Keratinocyte (primary cell): ENCODE measurements around the gene VSTM1. TPM values are rescaled to one million over a fixed set of nuclear protein-coding genes. Genes with fewer than 3 reads are reported as not detected.

Experiments used
- DNase-seq: peaks from one replicate; pipeline ENCODE4 v3.0.0-alpha.2; 2011; ENCODE audit warnings: low read depth, missing footprints, low spot score
- FAIRE-seq: peaks from 2 replicates; lab custom pipeline; 2011; peaks lifted over from hg19 to GRCh38; lab: Jason Lieb, UNC
- H2AFZ ChIP-seq: 2 replicates; pipeline ENCODE4 v1.6.0; 2012; ENCODE audit warnings: low read length, control low read depth, inconsistent platforms; ENCODE audit not compliant: control insufficient read depth
- H3K27ac ChIP-seq: 2 replicates; pipeline ENCODE4 v1.5.1; 2011; ENCODE audit warnings: low read length; ENCODE audit not compliant: control insufficient read depth, insufficient read depth
- H3K27me3 ChIP-seq: 3 replicates; pipeline ENCODE4 v1.6.0; 2011; ENCODE audit warnings: low read length; ENCODE audit not compliant: control insufficient read depth, insufficient read depth; ENCODE audit errors: extremely low read depth
- H3K36me3 ChIP-seq, 2 experiments: 2 replicates in 1 of 2; 3 replicates in 1 of 2; pipeline ENCODE4 v1.5.1; 2011; ENCODE audit warnings: low read length in 2 of 2, mild to moderate bottlenecking in 1 of 2; ENCODE audit not compliant: control insufficient read depth in 2 of 2, insufficient read depth in 2 of 2; ENCODE audit errors: extremely low read depth in 1 of 2
- H3K4me1 ChIP-seq: 3 replicates; pipeline ENCODE4 v1.5.1; 2011; ENCODE audit warnings: low read length; ENCODE audit not compliant: control insufficient read depth, insufficient read depth; ENCODE audit errors: extremely low read depth
- H3K4me2 ChIP-seq: 3 replicates; pipeline ENCODE4 v1.6.0; 2011; ENCODE audit warnings: low read depth, low read length; ENCODE audit not compliant: control insufficient read depth, insufficient read depth; ENCODE audit errors: extremely low read depth
- H3K4me3 ChIP-seq, 3 experiments: fragments of 200-600 bp in 1 of 3; sonication (generic) in 1 of 3; 2 replicates in 2 of 3; 3 replicates in 1 of 3; pipeline ENCODE4 v1.5.1; 2011 to 2016; ENCODE audit warnings: low read length in 3 of 3, mild to moderate bottlenecking in 3 of 3, control low read depth in 2 of 3, inconsistent platforms in 1 of 3, low read depth in 1 of 3, mixed read lengths in 1 of 3, mixed run types in 1 of 3, moderate library complexity in 1 of 3; ENCODE audit not compliant: control insufficient read depth in 2 of 3, insufficient read depth in 2 of 3; ENCODE audit errors: extremely low read depth in 1 of 3
- H3K79me2 ChIP-seq: 2 replicates; pipeline ENCODE4 v1.6.0; 2012; ENCODE audit warnings: low read length; ENCODE audit not compliant: control insufficient read depth, insufficient read depth
- H3K9ac ChIP-seq: 3 replicates; pipeline ENCODE4 v1.6.0; 2011; ENCODE audit warnings: low read length; ENCODE audit not compliant: control insufficient read depth, insufficient read depth; ENCODE audit errors: extremely low read depth
- H3K9me1 ChIP-seq: 3 replicates; pipeline ENCODE4 v1.6.0; 2011; ENCODE audit warnings: low read length; ENCODE audit not compliant: control insufficient read depth, insufficient read depth; ENCODE audit errors: extremely low read depth
- H3K9me3 ChIP-seq: 2 replicates; pipeline ENCODE4 v1.5.1; 2012; ENCODE audit warnings: low read depth, low read length; ENCODE audit not compliant: control insufficient read depth
- H4K20me1 ChIP-seq: 3 replicates; pipeline ENCODE4 v1.6.0; 2011; ENCODE audit warnings: low read length; ENCODE audit not compliant: control insufficient read depth, insufficient read depth; ENCODE audit errors: extremely low read depth
- CTCF ChIP-seq, 3 experiments: IDR thresholded peaks in 1 of 3; conservative IDR thresholded peaks in 1 of 3; optimal IDR thresholded peaks in 1 of 3; 2 replicates in 2 of 3; 3 replicates in 1 of 3; pipeline versions ENCODE3 to v1.5.1; 2011; ENCODE audit warnings: low read length in 3 of 3, mild to moderate bottlenecking in 3 of 3, moderate library complexity in 2 of 3, control low read depth in 1 of 3, inconsistent platforms in 1 of 3; ENCODE audit not compliant: insufficient read depth in 2 of 3; ENCODE audit errors: extremely low read depth in 1 of 3
- EZH2 ChIP-seq: IDR thresholded peaks from one replicate; pipeline ENCODE4 v1.6.1; 2012; ENCODE audit warnings: inconsistent platforms, mild to moderate bottlenecking, low read length, moderate library complexity
- dilution Hi-C: fragments of 300-500 bp; cut with MboI; formaldehyde crosslinking; loops from one replicate; pipeline ENCODE4 v1.7.0; 2020; ENCODE audit warnings: low sequenced_read_pairs; ENCODE audit not compliant: extremely low pct_ligation_motif_present
- polyA plus RNA-seq, 5 experiments: library from polyadenylated mRNA; depleted of rRNA in 3 of 5; stranded (reverse) in 3 of 5; stranded (forward) in 1 of 5; unstranded in 1 of 5; fragments of >200 nt; gene quantifications; 1 replicate in 1 of 5; 2 replicates in 3 of 5; 3 replicates in 1 of 5; pipeline versions ENCODE4 v1.2.1 to v1.2.3, GENCODE V29; 2011 to 2012; ENCODE audit warnings: missing spikeins in 2 of 5, low read depth in 1 of 5, low replicate concordance in 1 of 5

The VSTM1 gene
- polyA plus RNA-seq, 1 donor (not counting 4 experiments of a cell fraction or from before 2014, with no cell fraction given), result not detected

- no peaks in the 10 kb centered on the region for H3K27me3 ChIP-seq
- TF ChIP-seq CTCF (optimal IDR thresholded peaks at IDR 0.05 in 1 of 3, IDR thresholded peaks at IDR 0.05 in 1 of 3, conservative IDR thresholded peaks at IDR 0.05 in 1 of 3; ENCODE audit: extremely low read depth in 1 of 3, insufficient read depth in 2 of 3, low read length in 3 of 3), result no peak
- TF ChIP-seq EZH2, result no peak
- no peak within 1 kb of the TSS for H3K4me2 ChIP-seq
- H3K9ac ChIP-seq, result no peak within 1 kb of the TSS
- H3K4me1 ChIP-seq, result no peaks in the 10 kb centered on the region
- H3K79me2 ChIP-seq, result no peaks in the 10 kb centered on the region
- dilution Hi-C loops, result no loop called here
- no peaks in the 10 kb centered on the region for H3K9me1 ChIP-seq
- H3K4me3 ChIP-seq, result no peak within 1 kb of the TSS
- FAIRE-seq (no peak), DNase-seq (no peak)
- peaks cover 4% of the 10 kb centered on the region for H3K9me3 ChIP-seq
- no peaks in the 10 kb centered on the region for H4K20me1 ChIP-seq
- H3K36me3 ChIP-seq, result no peaks in the 10 kb centered on the region
- H2AFZ ChIP-seq, result no peak within 1 kb of the TSS
- no peak within 1 kb of the TSS for H3K27ac ChIP-seq
Observed at GRCh38 chr19:54081032-54081431, 17.3 kb upstream of the VSTM1 start, which contains the start of gene TARM1. TSS of gene TARM1 (minus strand) at chr19:54081365. CDS start at chr19:54081340, 25 bp downstream.

GRCh38 chr19:54077334-54077733, 13.6 kb upstream of the VSTM1 start:
- DNase-seq, result no peak
- no peak overlapping the region for H3K4me3 ChIP-seq
- no peak for FAIRE-seq
- peaks cover 4% of the 10 kb centered on the region for H3K9me3 ChIP-seq
- H3K9ac ChIP-seq, result no peak overlapping the region
- no peaks in the 10 kb centered on the region for H3K9me1 ChIP-seq
- no peaks in the 10 kb centered on the region for H3K4me1 ChIP-seq
- dilution Hi-C loops, result no loop called here
- H3K36me3 ChIP-seq, result no peaks in the 10 kb centered on the region
- no peak overlapping the region for H3K4me2 ChIP-seq
- no peaks in the 10 kb centered on the region for H3K27me3 ChIP-seq
- no peak overlapping the region for H3K27ac ChIP-seq
- H2AFZ ChIP-seq, result no peak overlapping the region
- TF ChIP-seq EZH2, result no peak
- TF ChIP-seq CTCF (optimal IDR thresholded peaks at IDR 0.05 in 1 of 3, IDR thresholded peaks at IDR 0.05 in 1 of 3, conservative IDR thresholded peaks at IDR 0.05 in 1 of 3; ENCODE audit: extremely low read depth in 1 of 3, insufficient read depth in 2 of 3, low read length in 3 of 3), result no peak
- H4K20me1 ChIP-seq, result no peaks in the 10 kb centered on the region
- H3K79me2 ChIP-seq, result no peaks in the 10 kb centered on the region
